Measurements from ENCODE around the gene FURIN. TPM values are rescaled to one million over a fixed set of nuclear protein-coding genes. Genes with fewer than 3 reads are reported as not detected.

The FURIN gene
- total RNA-seq, 4 donors from 2014 or later = 76.7 to 159 (median 118) TPM

DNA sequence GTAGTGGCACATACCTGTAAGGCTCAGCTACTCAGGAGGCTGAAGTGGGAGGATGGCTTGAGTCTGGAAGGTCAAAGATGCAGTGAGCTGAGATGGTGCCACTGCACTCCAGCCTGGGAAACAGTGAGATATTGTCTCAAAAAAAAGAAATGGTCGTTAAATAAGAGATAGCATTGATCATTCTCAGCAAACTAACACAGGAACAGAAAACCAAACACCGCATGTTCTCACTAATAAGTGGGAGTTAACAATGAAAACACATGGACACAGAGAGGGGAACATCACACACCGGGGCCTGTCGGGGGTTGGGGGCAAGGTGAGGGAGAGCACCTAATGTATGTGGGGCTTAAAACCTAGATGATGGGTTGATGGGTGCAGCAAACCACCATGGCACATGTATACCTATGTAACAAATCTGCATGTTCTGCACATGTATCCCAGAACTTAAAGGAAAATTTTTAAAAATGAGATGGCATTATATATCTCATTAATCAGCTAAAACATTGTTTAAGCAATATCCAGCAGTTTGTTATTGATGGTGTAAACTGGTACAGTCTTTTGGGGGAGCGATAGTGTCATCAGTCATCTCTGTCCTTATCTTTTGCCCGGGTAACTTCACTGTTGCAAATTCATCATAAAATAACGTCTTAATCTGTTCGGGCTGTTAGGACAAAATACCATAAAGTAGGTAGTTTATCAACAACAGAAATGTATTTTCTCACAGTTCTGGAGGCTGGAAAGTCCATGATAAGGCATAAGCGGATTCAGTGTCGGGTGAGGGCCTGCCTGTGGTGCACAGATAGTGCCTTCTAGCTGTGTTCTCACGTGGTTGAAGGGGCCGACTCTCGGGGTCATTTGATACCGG, 33.0 kb downstream of the FURIN start:
- peak in 1 of 2 donors; percentile 11 for ATAC-seq
- intact Hi-C loops (cut with DNase I; ENCODE audit: low total_unique reads) = loop anchor here (1.0 to 2.0 kb wide), 2 partner anchors 29 to 31 kb away; partner anchors contain the start of gene HDDC3

DNA sequence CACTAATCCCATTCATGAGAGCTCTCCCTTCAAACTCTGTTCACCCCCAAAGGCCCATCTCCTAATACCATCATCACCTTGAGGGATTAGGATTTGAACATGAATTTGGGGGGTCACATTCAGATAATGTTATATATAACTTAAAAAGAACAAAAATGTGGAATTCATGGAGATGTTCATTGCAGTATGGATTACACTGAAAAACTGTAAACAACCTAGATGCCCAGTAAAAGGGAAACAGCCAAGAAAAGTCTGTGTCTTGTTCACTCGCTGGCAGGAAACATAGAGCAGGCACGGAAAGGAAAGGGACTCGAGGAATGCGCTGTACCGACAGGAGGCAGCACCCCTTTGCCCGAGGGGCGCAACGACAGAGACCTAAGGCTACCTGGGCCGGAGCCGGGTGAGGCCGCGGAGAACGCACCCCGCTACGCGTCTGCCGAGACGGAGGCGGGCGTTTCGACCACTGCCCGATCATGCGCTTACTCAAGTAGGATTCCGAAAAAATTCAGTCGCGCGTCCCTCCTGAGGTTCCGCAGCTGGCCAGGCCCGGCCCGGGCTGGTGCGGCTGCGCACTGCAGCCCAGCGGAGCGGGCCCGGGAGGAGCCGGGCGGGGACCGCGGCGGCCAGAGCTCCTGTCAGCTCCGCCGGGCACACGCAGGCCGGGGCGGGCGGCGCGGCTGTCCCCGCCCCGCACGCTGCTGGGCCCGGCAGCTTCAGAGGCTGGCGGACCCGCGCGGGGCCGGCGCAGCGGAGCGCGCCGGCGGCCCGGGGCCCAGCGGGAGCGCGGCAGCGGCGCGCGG, 33.9 kb downstream of the FURIN start:
- DNase-seq = peak; percentile 68 to 79
- Histone ChIP-seq H3K27ac (peak overlapping the region; percentile 85 to 97 (median 94)), H3K4me1 (peaks cover 19 to 23% of the 10 kb centered on the region in 2 donors), H3K9me3 (no peaks in the 10 kb centered on the region), H3K36me3 (peaks cover 0 to 24% of the 10 kb centered on the region in 2 donors), H3K27me3 (no peaks in the 10 kb centered on the region), H3K4me3 (peak overlapping the region; percentile 63 to 80 (median 74))
- TF ChIP-seq CTCF (IDR thresholded peaks at IDR 0.05 in 4 of 5, conservative IDR thresholded peaks at IDR 0.05 in 1 of 5) (peak; percentile 70 to 88 (median 81)), POLR2A (IDR thresholded peaks at IDR 0.05) (peak; percentile 37 to 58)
- peak; percentile 76 to 79 for ATAC-seq
- intact Hi-C loops (cut with DNase I; ENCODE audit: low total_unique reads) = loop anchor here (1.0 to 2.0 kb wide), 2 partner anchors 29 to 30 kb away; partner anchors contain the start of gene HDDC3
- in situ Hi-C loops (cut with MboI; ENCODE audit: low sequenced_read_pairs in 4 of 4) = no loop called here

More for the DNA sequence above, 33.0 kb downstream of the FURIN start:
- Histone ChIP-seq H3K27me3 (no peaks in the 10 kb centered on the region), H3K27ac (peak overlapping the region; percentile 85 to 97 (median 94)), H3K9me3 (no peaks in the 10 kb centered on the region), H3K4me3 (peak overlapping the region in 2 of 4 donors; percentile 63 to 70), H3K36me3 (peaks cover 0 to 16% of the 10 kb centered on the region in 2 donors), H3K4me1 (peaks cover 19 to 22% of the 10 kb centered on the region in 2 donors)
- DNase-seq = no peak
- in situ Hi-C loops (cut with MboI; ENCODE audit: low sequenced_read_pairs in 4 of 4) = no loop called here
- TF ChIP-seq CTCF (IDR thresholded peaks at IDR 0.05 in 4 of 5, conservative IDR thresholded peaks at IDR 0.05 in 1 of 5) (no peak), POLR2A (IDR thresholded peaks at IDR 0.05) (no peak)

GRCh38 chr15:90902840-90903732, 34.7 kb downstream of the FURIN start, which contains the start of gene MAN2A2:
Gene MAN2A2, plus strand, starts transcription at chr15:90903302. Its CDS starts 906 bp downstream, at chr15:90904208.
- no peaks in the 10 kb centered on the region for H3K27me3 ChIP-seq
- no peaks in the 10 kb centered on the region for H3K9me3 ChIP-seq
- H3K27ac ChIP-seq = peak within 1 kb of the TSS; percentile 85 to 97 (median 95)
- peak within 1 kb of the TSS; percentile 70 to 81 (median 78) for H3K4me3 ChIP-seq
- DNase-seq (peak; percentile 82 to 90), ATAC-seq (peak; percentile 79 to 82)
- H3K4me1 ChIP-seq = peaks cover 22 to 31% of the 10 kb centered on the region in 2 donors
- peaks cover 0 to 33% of the 10 kb centered on the region in 2 donors for H3K36me3 ChIP-seq
- in situ Hi-C loops (cut with MboI; ENCODE audit: low sequenced_read_pairs in 4 of 4) (no loop called here), intact Hi-C loops (cut with DNase I; ENCODE audit: low total_unique reads) (loop anchor here (1.0 to 2.0 kb wide), 4 partner anchors 13 to 91 kb away; partner anchors contain the start of genes HDDC3 and PRC1)
- TF ChIP-seq POLR2A (IDR thresholded peaks at IDR 0.05) (peak; percentile 49 to 68), CTCF (IDR thresholded peaks at IDR 0.05 in 4 of 5, conservative IDR thresholded peaks at IDR 0.05 in 1 of 5) (no peak)

All from gastrocnemius medialis (tissue), 4 donors.